Activated T-cell treated with anti-CD3 and anti-CD28 coated beads, Interleukin-2, amount 50 U/mL, for 1 hour (primary cell): Measurements from ENCODE around the gene LRFN2.

ENCODE experiments used
- DNase-seq: peaks from one replicate; pipeline ENCODE4 v3.0.0-alpha.2; 2020

The LRFN2 gene

DNA sequence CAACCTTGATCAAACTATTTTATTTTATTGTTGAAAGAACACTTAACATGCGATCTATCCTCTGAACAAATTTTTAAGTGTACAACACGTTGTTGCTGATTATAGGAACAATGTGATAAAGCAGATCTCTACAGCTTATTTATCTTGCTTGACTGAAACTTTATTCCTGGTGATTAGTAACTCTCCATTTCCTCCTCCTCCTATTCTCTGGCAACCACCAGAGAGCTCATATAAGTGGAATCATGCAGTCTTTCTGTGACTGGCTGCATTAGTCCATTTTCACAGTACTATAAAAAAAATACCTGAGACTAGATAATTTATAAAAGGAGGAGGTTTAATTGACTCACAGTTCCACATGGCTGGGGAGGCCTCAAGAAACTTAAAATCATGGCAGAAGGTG is 218.1 kb downstream of the LRFN2 start:
- DNase-seq, result no peak

GRCh38 chr6:40362859-40363258 is 224.3 kb downstream of the LRFN2 start:
- DNase-seq, result no peak

DNA sequence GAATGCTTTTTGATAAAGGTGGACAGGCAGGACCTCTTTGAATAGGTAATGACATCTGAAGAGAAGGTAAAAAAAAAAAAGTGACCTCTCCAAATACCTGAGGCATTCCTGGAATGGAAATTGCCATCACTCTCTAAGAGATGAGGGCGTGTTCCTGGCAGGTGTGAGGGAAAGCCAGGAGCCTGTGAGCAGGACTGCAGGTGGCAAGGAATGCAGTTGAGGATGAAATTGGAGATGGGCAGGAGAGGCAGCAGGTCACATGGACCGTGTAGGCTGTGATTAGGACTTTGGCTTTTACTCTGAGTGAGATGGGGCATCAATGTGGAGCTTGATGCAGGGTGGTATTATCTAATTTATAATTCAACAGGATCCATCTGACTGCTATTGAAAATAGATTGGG is 227.4 kb downstream of the LRFN2 start:
- no peak for DNase-seq

DNA sequence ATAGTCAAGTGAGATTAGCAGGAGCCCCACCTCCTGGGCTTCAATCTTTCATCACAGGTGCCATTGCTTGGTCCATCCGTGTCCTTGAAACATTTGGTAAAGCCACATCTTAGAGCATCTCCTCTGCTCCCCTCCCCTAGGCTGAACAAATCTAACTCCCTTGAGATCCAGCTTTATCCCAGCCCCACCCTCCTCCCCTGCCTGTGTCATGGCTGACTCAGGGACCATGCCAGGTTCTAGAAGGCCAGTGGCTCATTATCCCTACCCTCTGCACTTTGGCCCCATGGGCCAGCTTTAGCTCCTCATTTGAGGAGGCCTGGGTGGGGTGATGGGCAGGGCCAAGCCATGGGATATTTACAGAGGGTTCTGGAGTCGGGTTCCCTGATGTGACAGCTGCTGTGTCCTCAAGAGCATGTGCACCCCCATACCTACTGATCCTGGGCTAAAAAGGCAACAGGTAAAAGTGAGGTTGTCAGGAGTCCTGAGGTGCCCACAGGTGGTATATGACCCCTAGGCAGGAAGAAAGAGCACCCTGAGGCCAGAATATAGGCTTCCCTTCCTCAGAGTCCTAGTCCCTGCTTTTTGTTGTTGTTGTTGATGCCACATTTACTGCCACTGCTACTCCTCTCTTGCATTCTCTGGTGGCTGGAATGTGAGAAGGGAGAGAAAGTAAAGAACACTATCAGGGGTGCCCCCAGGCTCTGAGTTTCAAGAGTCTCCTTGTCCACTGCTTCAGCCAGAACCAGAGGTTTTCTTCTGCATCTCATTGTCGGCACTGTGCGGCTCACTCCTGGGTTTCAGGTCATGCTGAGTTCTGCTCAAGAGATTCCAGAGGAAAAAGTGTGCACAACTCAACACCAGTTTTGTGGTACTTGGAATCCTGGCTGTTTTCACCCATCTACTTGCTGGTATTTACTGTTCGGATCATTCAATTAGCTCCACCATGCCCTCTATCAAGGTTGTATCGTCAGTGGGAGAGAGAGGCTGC is 228.4 kb downstream of the LRFN2 start:
- no peak for DNase-seq

DNA sequence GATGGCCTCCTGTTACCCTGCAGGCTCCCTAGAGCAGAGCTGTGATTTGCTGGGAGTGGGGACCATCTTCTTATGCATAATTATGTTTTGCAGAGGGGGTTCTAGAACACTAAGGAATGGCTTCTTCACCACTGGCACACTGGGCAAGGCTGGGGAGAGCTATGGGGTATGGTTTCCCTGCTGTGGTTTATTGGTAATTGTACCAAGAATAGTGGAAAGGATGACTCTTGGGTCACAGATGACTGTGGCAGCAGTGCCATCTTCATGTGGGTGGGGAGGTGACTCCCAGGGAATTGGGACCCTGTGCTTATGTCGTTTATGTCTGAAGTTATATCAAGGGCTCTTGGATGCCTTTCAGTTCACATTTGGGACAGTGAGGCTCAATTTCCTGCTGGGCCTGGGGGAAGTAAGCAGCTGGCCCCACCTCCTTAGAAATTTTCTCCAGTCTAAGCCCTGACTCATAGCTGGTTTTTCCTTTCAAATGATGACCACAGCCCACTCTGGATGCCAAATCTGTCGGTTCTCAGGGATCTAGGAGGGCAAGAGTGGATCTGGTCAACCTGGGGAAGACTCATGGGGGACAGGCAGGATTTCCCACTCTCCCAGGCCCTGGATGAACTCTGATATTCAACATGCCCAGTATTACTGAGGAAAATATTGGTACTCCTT is 230.8 kb downstream of the LRFN2 start:
- no peak for DNase-seq

GRCh38 chr6:40355532-40355931 is 231.6 kb downstream of the LRFN2 start:
- DNase-seq, result no peak

DNA sequence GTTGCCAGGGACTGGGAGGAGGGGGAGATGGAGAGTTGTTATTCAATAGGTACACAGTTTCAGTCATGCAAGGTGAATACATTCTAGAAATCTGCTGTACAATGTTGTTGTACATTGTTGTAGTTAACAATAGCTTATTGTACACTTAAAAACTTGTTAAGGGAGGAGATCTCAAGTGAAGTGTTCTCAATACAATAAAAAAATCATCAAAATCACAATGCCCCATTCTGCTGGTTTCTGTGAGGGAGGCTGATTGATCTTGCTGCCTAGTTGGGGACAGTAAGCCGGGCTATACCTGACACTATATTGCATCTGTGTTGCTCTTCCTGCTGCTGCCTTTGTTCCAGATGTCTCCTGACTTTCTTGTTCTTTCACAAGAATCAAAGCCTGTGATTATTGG is 232.1 kb downstream of the LRFN2 start:
- no peak for DNase-seq

DNA sequence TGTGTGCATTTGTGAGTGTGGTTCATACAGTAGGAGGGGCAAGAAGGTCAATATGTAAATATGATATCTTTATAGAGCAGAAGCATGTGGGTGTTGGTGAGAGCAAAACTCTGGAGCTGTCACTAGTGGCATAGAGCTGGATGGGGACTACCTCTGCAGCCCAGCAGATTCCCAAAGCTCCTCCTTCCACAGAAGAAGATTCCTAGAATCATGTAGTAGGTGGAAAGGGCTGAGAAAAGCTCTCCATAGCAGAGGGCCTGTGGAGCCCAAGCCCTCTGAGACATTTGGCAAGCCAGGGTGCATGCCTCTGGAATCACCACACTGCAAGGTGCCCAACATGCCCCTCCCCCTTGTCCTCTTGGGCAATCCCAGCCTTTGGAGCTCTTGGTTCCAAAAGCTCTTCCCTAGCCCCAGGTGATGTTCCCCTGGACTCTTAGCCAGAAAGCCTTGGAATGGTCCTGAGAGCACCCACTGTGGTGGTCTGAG is 233.2 kb downstream of the LRFN2 start:
- DNase-seq, result no peak

GRCh38 chr6:40353197-40353966 is 233.8 kb downstream of the LRFN2 start:
- no peak for DNase-seq

GRCh38 chr6:40352527-40353170 is 234.5 kb downstream of the LRFN2 start:
- no peak for DNase-seq

DNA sequence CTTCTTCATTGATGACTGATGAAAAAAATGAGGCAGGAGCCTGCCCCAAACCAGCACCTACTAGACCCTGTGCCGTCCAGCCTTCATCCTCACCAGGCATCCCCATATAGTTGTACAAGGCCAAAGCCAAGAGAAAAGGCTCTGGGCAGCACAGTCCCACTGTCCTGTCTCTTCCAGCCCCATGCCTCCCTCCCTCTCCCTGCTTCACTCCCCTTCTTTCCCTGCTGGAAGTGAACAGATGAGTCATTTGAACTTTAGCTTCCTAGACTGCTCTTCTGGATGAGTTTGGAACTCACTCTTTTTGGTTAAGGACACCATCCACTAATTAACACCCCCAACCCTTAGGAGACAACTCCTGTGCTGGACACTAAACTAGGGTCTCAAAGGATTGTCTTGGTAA is 235.2 kb downstream of the LRFN2 start:
- DNase-seq, result no peak

- DNase-seq, result no peak
Observed at GRCh38 chr6:40350747-40351217, 236.4 kb downstream of the LRFN2 start.

GRCh38 chr6:40349901-40350746 is 237.0 kb downstream of the LRFN2 start:
- no peak for DNase-seq

GRCh38 chr6:40349123-40349900 is 237.9 kb downstream of the LRFN2 start:
- DNase-seq, result no peak

DNA sequence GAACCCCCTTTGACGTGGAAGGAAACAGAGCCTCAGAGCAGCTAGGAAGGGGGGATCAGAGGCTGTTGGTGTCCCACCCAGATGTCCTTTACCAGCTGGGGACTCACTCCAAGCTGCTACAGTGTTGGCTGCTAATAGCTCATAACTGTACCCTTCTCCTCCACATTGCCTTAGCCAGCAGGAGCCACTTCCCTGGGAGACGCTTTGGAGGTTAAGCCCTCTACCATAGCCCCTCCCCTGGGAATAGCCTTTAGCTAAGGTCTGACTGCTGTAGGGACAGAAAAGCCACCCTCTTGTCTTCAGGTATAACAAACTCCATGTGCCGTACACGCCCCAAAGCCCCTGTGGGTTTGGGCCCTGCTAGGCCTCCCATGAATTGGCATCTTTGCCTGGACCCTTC is 238.6 kb downstream of the LRFN2 start:
- DNase-seq, result no peak

- DNase-seq, result no peak
Observed at GRCh38 chr6:40347571-40348011, 239.6 kb downstream of the LRFN2 start.

GRCh38 chr6:40346246-40346645 is 240.9 kb downstream of the LRFN2 start:
- DNase-seq, result no peak

- DNase-seq, result no peak
Observed at GRCh38 chr6:40344566-40345167, 242.5 kb downstream of the LRFN2 start.

- no peak for DNase-seq
Observed at GRCh38 chr6:40343877-40344565, 243.1 kb downstream of the LRFN2 start.
